Liver (tissue), 10 donors: ENCODE results near the gene ROR1. TPM values are rescaled to one million over a fixed set of nuclear protein-coding genes. Genes with fewer than 3 reads are reported as not detected.

ENCODE experiments used
- DNase-seq: peaks from one replicate; pipeline ENCODE4 v3.0.0-alpha.2; 2017; ENCODE audit warnings: low spot score
- H3K27ac ChIP-seq, 2 donors: one replicate each; pipeline ENCODE4 v1.7.0; 2013; ENCODE audit warnings: inconsistent platforms in 2 of 2, low read length in 2 of 2, control low read depth in 1 of 2, low read depth in 1 of 2, mild to moderate bottlenecking in 1 of 2
- H3K27me3 ChIP-seq, 4 donors: one replicate each; pipeline versions ENCODE4 v1.6.1 to v1.7.0; 2013; ENCODE audit warnings: low read length in 3 of 4, inconsistent platforms in 1 of 4, mild to moderate bottlenecking in 1 of 4, moderate library complexity in 1 of 4; ENCODE audit not compliant: control insufficient read depth in 4 of 4, insufficient read depth in 4 of 4
- H3K36me3 ChIP-seq, 4 donors: one replicate each; pipeline versions ENCODE4 v1.6.1 to v1.7.0; 2013; ENCODE audit warnings: low read length in 3 of 4, mild to moderate bottlenecking in 3 of 4, low read depth in 1 of 4, moderate library complexity in 1 of 4; ENCODE audit not compliant: control insufficient read depth in 4 of 4, insufficient read depth in 3 of 4
- H3K4me1 ChIP-seq, 4 donors: one replicate each; pipeline versions ENCODE4 v1.6.1 to v1.7.0; 2013; ENCODE audit warnings: low read length in 3 of 4, mild to moderate bottlenecking in 3 of 4, moderate library complexity in 1 of 4; ENCODE audit not compliant: control insufficient read depth in 4 of 4, insufficient read depth in 4 of 4
- H3K4me3 ChIP-seq, 3 donors: one replicate each; pipeline versions ENCODE4 v1.6.1 to v1.7.0; 2013; ENCODE audit warnings: low read length in 3 of 3, control low read depth in 1 of 3, low read depth in 1 of 3, mild to moderate bottlenecking in 1 of 3
- H3K9ac ChIP-seq, 2 donors: one replicate each; pipeline ENCODE4 v1.7.0; 2013; ENCODE audit warnings: low read length in 2 of 2, mild to moderate bottlenecking in 2 of 2, moderate library complexity in 2 of 2, control low read depth in 1 of 2, low read depth in 1 of 2
- H3K9me3 ChIP-seq, 4 donors: one replicate each; pipeline versions ENCODE4 v1.6.1 to v1.7.0; 2013; ENCODE audit warnings: low read length in 3 of 4; ENCODE audit not compliant: control insufficient read depth in 4 of 4
- ATF3 ChIP-seq: IDR thresholded peaks from 2 replicates; pipeline ENCODE4 v1.6.1; 2016; ENCODE audit warnings: antibody characterized with exemption
- CTCF ChIP-seq: fragments of 150-350 bp; IDR thresholded peaks from 2 replicates; pipeline ENCODE4 v1.5.1; 2017; ENCODE audit warnings: improper control_type of control experiment, low read depth, low read length; ENCODE audit not compliant: missing input control
- EGR1 ChIP-seq, 2 donors: IDR thresholded peaks; 2 replicates each; pipeline ENCODE4 v1.6.1; 2016 to 2018; ENCODE audit warnings: antibody characterized with exemption in 2 of 2, low read depth in 2 of 2
- FOXA1 ChIP-seq: IDR thresholded peaks from 2 replicates; pipeline ENCODE4 v1.6.1; 2016; ENCODE audit warnings: antibody characterized with exemption
- FOXA2 ChIP-seq: IDR thresholded peaks from 2 replicates; pipeline ENCODE4 v1.6.1; 2016; ENCODE audit warnings: antibody characterized with exemption
- HNF4A ChIP-seq, 2 donors: conservative IDR thresholded peaks; 2 replicates each; pipeline ENCODE4 v1.6.1; 2016; ENCODE audit warnings: antibody characterized with exemption in 2 of 2, mild to moderate bottlenecking in 2 of 2
- HNF4G ChIP-seq: IDR thresholded peaks from 2 replicates; pipeline ENCODE4 v1.6.1; 2016; ENCODE audit warnings: antibody characterized with exemption
- JUND ChIP-seq, 2 donors: IDR thresholded peaks; 2 replicates each; pipeline ENCODE4 v1.6.1; 2016; ENCODE audit warnings: antibody characterized with exemption in 2 of 2
- MAX ChIP-seq: IDR thresholded peaks from 2 replicates; pipeline ENCODE4 v1.6.1; 2016; ENCODE audit warnings: antibody characterized with exemption
- NR2F2 ChIP-seq: IDR thresholded peaks from 2 replicates; pipeline ENCODE4 v1.6.1; 2016; ENCODE audit warnings: antibody characterized with exemption
- RAD21 ChIP-seq, 2 donors: IDR thresholded peaks; 2 replicates each; pipeline ENCODE4 v1.6.1; 2016; ENCODE audit warnings: antibody characterized with exemption in 2 of 2, mild to moderate bottlenecking in 2 of 2
- SP1 ChIP-seq: IDR thresholded peaks from 2 replicates; pipeline ENCODE4 v1.6.1; 2018; ENCODE audit warnings: antibody characterized with exemption, mild to moderate bottlenecking
- TAF1 ChIP-seq: conservative IDR thresholded peaks from 2 replicates; pipeline ENCODE4 v1.6.1; 2016; ENCODE audit warnings: antibody characterized with exemption, mild to moderate bottlenecking
- YY1 ChIP-seq: IDR thresholded peaks from 2 replicates; pipeline ENCODE4 v1.6.1; 2016; ENCODE audit warnings: antibody characterized with exemption, mild to moderate bottlenecking
- WGBS: extraction: QIAGEN DNeasy Blood & Tissue Kit; methylation state at CpG from one replicate; pipeline ENCODE4 v1.1.7; 2013; 5-methylcytosine and 5-hydroxymethylcytosine counted together
- polyA plus RNA-seq, 2 donors: library from polyadenylated mRNA; stranded (reverse) in 1 of 2; unstranded in 1 of 2; fragments of 200-250 nt in 1 of 2; fragments of >200 nt in 1 of 2; fragmentation: Nextera tagmentation in 1 of 2; extraction: Ambion mirVana in 1 of 2; gene quantifications; one replicate each; pipeline versions ENCODE4 v1.2.1 to v1.2.3, GENCODE V29; 2013 to 2015
- small RNA-seq: library from RNA; depleted of rRNA; stranded (forward); fragments of <200 nt; gene quantifications from one replicate; pipeline ENCODE3, GENCODE V24; 2014
- total RNA-seq, 2 donors: library from RNA; depleted of rRNA; stranded (reverse); fragments of >200 nt; gene quantifications; one replicate each; pipeline ENCODE4 v1.2.3, GENCODE V29; 2014
- donor health status: healthy.
- donor health status: healthy.
- donor health status: healthy.
- donor health status: healthy.
- donor health status: healthy.

Gene ROR1
- total and polyA plus RNA-seq, 4 donors, result 0.15 to 0.98 (median 0.37) TPM

GRCh38 chr1:64228167-64228957 is 454.5 kb downstream of the ROR1 start:
- Histone ChIP-seq H3K4me3 (no peak overlapping the region), H3K27ac (no peak overlapping the region), H3K4me1 (no peaks in the 10 kb centered on the region), H3K27me3 (no peaks in the 10 kb centered on the region), H3K9me3 (no peaks in the 10 kb centered on the region), H3K36me3 (no peaks in the 10 kb centered on the region), H3K9ac (no peak overlapping the region)
- TF ChIP-seq FOXA1 (no peak), EGR1 (IDR thresholded peaks at IDR 0.05; ENCODE audit: low read depth in 2 of 2) (no peak), SP1 (no peak), FOXA2 (no peak), CTCF (no peak)
- no peak for DNase-seq
- 81% methylated on average over 10 of the region's 10 CpGs for WGBS

GRCh38 chr1:64229307-64229706 is 455.5 kb downstream of the ROR1 start:
- Histone ChIP-seq H3K27ac (no peak overlapping the region), H3K36me3 (no peaks in the 10 kb centered on the region), H3K9me3 (no peaks in the 10 kb centered on the region), H3K27me3 (peaks cover 0 to 3% (median 0%) of the 10 kb centered on the region in 4 donors), H3K4me1 (no peaks in the 10 kb centered on the region), H3K9ac (no peak overlapping the region), H3K4me3 (no peak overlapping the region)
- DNase-seq, result no peak
- 79% methylated on average over 3 of the region's 3 CpGs for WGBS
- TF ChIP-seq RAD21 (IDR thresholded peaks at IDR 0.05) (no peak), JUND (IDR thresholded peaks at IDR 0.05) (no peak), HNF4G (no peak), NR2F2 (no peak), TAF1 (no peak), ATF3 (no peak), EGR1 (IDR thresholded peaks at IDR 0.05; ENCODE audit: low read depth in 2 of 2) (no peak), YY1 (no peak), SP1 (no peak), MAX (no peak), HNF4A (conservative IDR thresholded peaks at IDR 0.05) (no peak)

Small RNA genes lying within 50 kb of the gene (small RNA-seq; reads per million reads assigned to genes)
- gene RF00019 (not detected), gene RNU6-809P (not detected)

Other genes starting within 250 kb of the ROR1 start
- gene PGM1, start 180.6 kb upstream of the ROR1 start, total RNA-seq, result 100 to 1,000 TPM in 1 of 2 donors, 10 to 100 TPM in 1; 57.3 to 224 TPM
- 100 to 1,000 TPM; 117 to 123 TPM for gene PGM1, start 180.6 kb upstream of the ROR1 start, polyA plus RNA-seq